ENCODE results near the gene CATSPER4.

Gene CATSPER4

GRCh38 chr1:26160527-26161414 is 29.6 kb upstream of the CATSPER4 start:
- DNase-seq (ENCODE audit: low read depth) = no peak
- no peak overlapping the region for H3K4me3 ChIP-seq (ENCODE audit: low read length)
- TF ChIP-seq CTCF (IDR thresholded peaks at IDR 0.05; ENCODE audit: insufficient read depth, low read depth, low read length, missing control alignments) = no peak

- DNase-seq (ENCODE audit: low read depth) = peak; percentile 50
- peak overlapping the region; percentile 32 for H3K4me3 ChIP-seq (ENCODE audit: low read length)
- TF ChIP-seq CTCF (IDR thresholded peaks at IDR 0.05; ENCODE audit: insufficient read depth, low read depth, low read length, missing control alignments) = no peak
Observed at GRCh38 chr1:26161415-26162219, 28.8 kb upstream of the CATSPER4 start.

GRCh38 chr1:26162220-26162709 is 28.1 kb upstream of the CATSPER4 start:
- no peak for DNase-seq (ENCODE audit: low read depth)
- no peak for TF ChIP-seq CTCF (IDR thresholded peaks at IDR 0.05; ENCODE audit: insufficient read depth, low read depth, low read length, missing control alignments)
- peak overlapping the region; percentile 25 for H3K4me3 ChIP-seq (ENCODE audit: low read length)

- no peak for TF ChIP-seq CTCF (IDR thresholded peaks at IDR 0.05; ENCODE audit: insufficient read depth, low read depth, low read length, missing control alignments)
- peak overlapping the region; percentile 37 for H3K4me3 ChIP-seq (ENCODE audit: low read length)
- no peak for DNase-seq (ENCODE audit: low read depth)
Observed at GRCh38 chr1:26163684-26164035, 26.7 kb upstream of the CATSPER4 start.

- peak; percentile 26 for DNase-seq (ENCODE audit: low read depth)
- peak; percentile 21 for TF ChIP-seq CTCF (IDR thresholded peaks at IDR 0.05; ENCODE audit: insufficient read depth, low read depth, low read length, missing control alignments)
- H3K4me3 ChIP-seq (ENCODE audit: low read length) = peak overlapping the region; percentile 37
Observed at GRCh38 chr1:26164036-26164860, 26.2 kb upstream of the CATSPER4 start.

Data from epithelial cell of esophagus (primary cell).